ENCODE results near the gene GBGT1.
A peak's percentile ranks its signal among the peaks of the same experiment; 100 is the strongest.
"Not testable (repeated sequence)": the region's sequence is repeated elsewhere in the genome, so short reads cannot be mapped to it uniquely, and the experiment has no call there.

Gene GBGT1

GRCh38 chr9:133195029-133195428, 31.3 kb upstream of the GBGT1 start:
- DNase-seq (ENCODE audit: low spot score), result no peak

- DNase-seq (ENCODE audit: low spot score), result no peak
These were observed 30.9 kb upstream of the GBGT1 start for GRCh38 chr9:133194597-133194996.

GRCh38 chr9:133191989-133192388, 28.3 kb upstream of the GBGT1 start:
- no peak for DNase-seq (ENCODE audit: low spot score)

- DNase-seq (ENCODE audit: low spot score), result no peak
These were observed 26.1 kb upstream of the GBGT1 start for GRCh38 chr9:133189826-133190225.

GRCh38 chr9:133188843-133189180, 25.1 kb upstream of the GBGT1 start:
- DNase-seq (ENCODE audit: low spot score), result no peak

- no peak for DNase-seq (ENCODE audit: low spot score)
These were observed 24.5 kb upstream of the GBGT1 start for GRCh38 chr9:133188006-133188842.

- no peak for DNase-seq (ENCODE audit: low spot score)
These were observed 23.9 kb upstream of the GBGT1 start for GRCh38 chr9:133187561-133188005.

GRCh38 chr9:133186736-133187135, 23.0 kb upstream of the GBGT1 start:
- DNase-seq (ENCODE audit: low spot score), result no peak

- DNase-seq (ENCODE audit: low spot score), result peak; percentile 58
These were observed 21.3 kb upstream of the GBGT1 start for GRCh38 chr9:133184971-133185370.

- DNase-seq (ENCODE audit: low spot score), result no peak
These were observed 18.4 kb upstream of the GBGT1 start for GRCh38 chr9:133182151-133182550.

GRCh38 chr9:133181561-133181960, 17.8 kb upstream of the GBGT1 start:
- no peak for DNase-seq (ENCODE audit: low spot score)

GRCh38 chr9:133180953-133181352, 17.2 kb upstream of the GBGT1 start:
- DNase-seq (ENCODE audit: low spot score), result no peak

- DNase-seq (ENCODE audit: low spot score), result no peak
These were observed 9.3 kb upstream of the GBGT1 start for GRCh38 chr9:133173056-133173455.

GRCh38 chr9:133171161-133171961, 7.6 kb upstream of the GBGT1 start:
- no peak for DNase-seq (ENCODE audit: low spot score)

GRCh38 chr9:133170716-133171115, 7.0 kb upstream of the GBGT1 start:
- no peak for DNase-seq (ENCODE audit: low spot score)

- DNase-seq (ENCODE audit: low spot score), result not testable (repeated sequence)
These were observed 6.0 kb upstream of the GBGT1 start for GRCh38 chr9:133169687-133170086.

GRCh38 chr9:133169102-133169501, 5.4 kb upstream of the GBGT1 start:
- no peak for DNase-seq (ENCODE audit: low spot score)

GRCh38 chr9:133168432-133168831, 4.7 kb upstream of the GBGT1 start:
- no peak for DNase-seq (ENCODE audit: low spot score)

GRCh38 chr9:133167769-133168168, 4.1 kb upstream of the GBGT1 start:
- DNase-seq (ENCODE audit: low spot score), result no peak

- no peak for DNase-seq (ENCODE audit: low spot score)
These were observed 3.5 kb upstream of the GBGT1 start for GRCh38 chr9:133167096-133167730.

GRCh38 chr9:133166392-133166791, 2.7 kb upstream of the GBGT1 start:
- DNase-seq (ENCODE audit: low spot score), result no peak

- DNase-seq (ENCODE audit: low spot score), result no peak
These were observed 1.7 kb upstream of the GBGT1 start for GRCh38 chr9:133165452-133165730.

GRCh38 chr9:133164191-133164590, 477 bp upstream of the GBGT1 start:
- no peak for DNase-seq (ENCODE audit: low spot score)

All from hepatic stellate cell (primary cell).